T-helper 1 cell treated with Interleukin-12 subunit alpha and Interleukin-12 subunit beta and Interleukin-4 antibody, amounts not matched to agents 30 μg/mL and 1 μg/mL, for 36 hours (primary cell): ENCODE measurements around the gene DOCK2.
"Not testable (repeated sequence)": the region's sequence is repeated elsewhere in the genome, so short reads cannot be mapped to it uniquely, and the experiment has no call there.

Experiments used
- H3K27ac Mint-ChIP-seq: one replicate; pipeline ENCODE4 v1.8.0; 2021; ENCODE audit warnings: mild to moderate bottlenecking, mixed read lengths
- H3K27me3 Mint-ChIP-seq: one replicate; pipeline ENCODE4 v1.8.0; 2021; ENCODE audit warnings: low read depth, mixed read lengths
- H3K36me3 Mint-ChIP-seq: one replicate; pipeline ENCODE4 v1.8.0; 2021; ENCODE audit warnings: low read depth, mixed read lengths
- H3K4me1 Mint-ChIP-seq: one replicate; pipeline ENCODE4 v1.8.0; 2021; ENCODE audit warnings: low read depth, mixed read lengths
- H3K4me3 Mint-ChIP-seq: one replicate; pipeline ENCODE4 v1.8.0; 2021; ENCODE audit warnings: mild to moderate bottlenecking, moderate library complexity, mixed read lengths
- H3K9me3 Mint-ChIP-seq: one replicate; pipeline ENCODE4 v1.8.0; 2021; ENCODE audit warnings: mixed read lengths

Gene DOCK2

DNA sequence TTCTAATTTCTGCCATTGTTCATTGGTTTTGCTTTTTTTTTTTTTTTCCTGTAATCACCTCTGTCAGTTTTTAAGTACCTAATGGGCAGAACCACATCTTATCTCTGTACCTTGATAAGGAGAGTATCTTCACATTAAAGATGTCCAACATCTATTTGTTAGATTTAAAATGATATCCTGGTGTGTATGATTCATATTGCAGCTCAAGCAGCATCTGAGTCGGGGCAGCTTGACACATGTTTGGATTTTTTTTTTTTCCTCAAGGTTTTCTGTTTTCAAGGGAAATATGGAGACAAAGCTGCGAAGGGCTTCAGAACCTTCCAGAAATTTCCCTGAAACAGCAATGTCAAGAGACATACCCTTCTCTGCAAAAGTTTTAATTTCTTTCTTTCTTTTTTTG is 164.7 kb downstream of the DOCK2 start:
- H3K4me1 Mint-ChIP-seq, result peaks cover 39% of the 10 kb centered on the region
- no peaks in the 10 kb centered on the region for H3K27me3 Mint-ChIP-seq
- no peak overlapping the region for H3K4me3 Mint-ChIP-seq
- H3K36me3 Mint-ChIP-seq, result peaks cover 65% of the 10 kb centered on the region
- no peak overlapping the region for H3K27ac Mint-ChIP-seq
- H3K9me3 Mint-ChIP-seq, result no peaks in the 10 kb centered on the region

DNA sequence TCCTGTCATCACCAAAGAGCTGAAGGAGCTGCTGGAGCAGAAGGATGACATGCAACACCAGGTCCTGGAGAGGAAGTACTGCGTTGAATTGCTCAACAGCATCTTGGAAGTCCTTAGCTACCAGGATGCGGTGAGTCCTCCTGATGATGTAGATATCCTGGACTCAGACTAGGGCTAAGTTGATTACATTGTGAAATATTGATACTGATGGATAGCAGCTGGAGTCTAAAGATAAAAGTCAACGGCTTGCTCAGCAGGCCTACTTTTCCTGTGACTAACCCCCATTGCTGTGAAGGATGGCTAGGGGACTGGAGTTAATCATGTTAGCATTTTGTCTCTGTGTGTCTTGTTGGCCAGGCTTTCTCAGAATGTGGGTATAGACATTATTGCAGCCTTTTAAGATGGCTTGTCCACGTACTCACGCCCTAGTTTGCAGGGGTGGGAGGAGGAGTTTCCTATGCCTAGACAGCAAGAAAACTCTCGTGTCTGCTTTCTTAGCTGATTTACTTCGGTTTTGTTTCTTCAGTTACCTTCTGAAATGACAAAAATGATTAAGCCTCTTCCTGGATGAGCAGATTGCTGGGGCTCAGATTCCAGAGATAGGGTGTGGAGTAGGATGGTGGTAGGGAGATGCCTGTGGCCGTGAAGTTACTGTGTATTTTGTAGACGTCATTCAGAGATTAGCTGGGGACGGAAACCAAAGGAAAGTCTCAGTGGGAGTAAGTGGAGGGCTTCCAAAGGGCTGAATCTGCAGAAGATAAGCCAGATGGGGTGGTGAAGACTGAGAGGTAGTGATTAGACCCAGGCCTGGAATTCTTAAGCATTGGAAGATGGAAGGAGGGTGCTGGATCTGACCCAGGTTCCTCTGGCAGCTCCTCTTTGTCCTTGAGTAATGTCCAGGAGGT is 166.3 kb downstream of the DOCK2 start:
- Mint-ChIP-seq H3K4me3 (no peak overlapping the region), H3K4me1 (peaks cover 37% of the 10 kb centered on the region), H3K9me3 (no peaks in the 10 kb centered on the region), H3K27ac (no peak overlapping the region), H3K36me3 (peaks cover 59% of the 10 kb centered on the region), H3K27me3 (no peaks in the 10 kb centered on the region)

DNA sequence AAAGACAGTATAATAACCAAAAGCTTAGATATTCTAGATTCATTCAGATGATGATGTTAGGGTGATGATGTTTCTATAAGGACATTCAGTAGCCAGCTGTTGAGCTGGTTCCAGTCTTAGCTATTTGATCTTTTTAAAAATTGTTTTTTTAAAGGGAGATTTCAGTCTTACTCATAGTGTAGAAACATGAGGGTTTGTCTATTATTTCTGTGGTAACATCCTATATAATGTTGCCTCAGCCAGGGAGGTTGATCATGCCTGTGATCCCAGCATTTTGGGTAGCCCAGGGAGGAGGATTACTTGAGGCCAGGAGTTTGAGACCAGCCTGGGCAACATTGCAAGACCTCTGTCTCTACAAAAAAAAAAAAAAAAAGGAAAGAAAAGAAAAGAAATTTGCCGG is 167.8 kb downstream of the DOCK2 start:
- Mint-ChIP-seq H3K4me1 (peaks cover 39% of the 10 kb centered on the region), H3K36me3 (peaks cover 48% of the 10 kb centered on the region), H3K4me3 (peak overlapping the region; percentile 43)

DNA sequence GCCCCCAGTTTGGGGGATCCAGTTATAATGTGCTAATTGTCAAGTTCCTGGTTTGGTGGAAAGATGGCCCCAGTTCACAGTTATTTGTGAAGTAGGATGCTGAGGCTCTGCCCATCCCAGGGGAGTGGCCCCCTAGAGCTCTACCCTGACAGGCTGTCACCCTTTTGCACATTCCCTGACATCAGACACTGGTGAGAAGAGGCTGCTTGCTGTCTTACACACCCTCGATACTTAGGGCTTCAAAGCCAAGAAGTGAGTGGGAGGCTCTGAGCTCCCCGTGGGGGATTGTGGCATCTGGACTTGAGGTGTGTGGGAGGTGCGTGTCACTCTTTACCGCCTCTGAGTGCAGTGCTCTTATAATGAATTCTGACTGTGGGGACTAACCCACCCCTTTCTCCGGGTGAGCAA is 168.5 kb downstream of the DOCK2 start:
- Mint-ChIP-seq H3K4me3 (peak overlapping the region; percentile 3), H3K36me3 (peaks cover 46% of the 10 kb centered on the region), H3K4me1 (peaks cover 36% of the 10 kb centered on the region), H3K27ac (peak overlapping the region; percentile 88), H3K9me3 (no peaks in the 10 kb centered on the region), H3K27me3 (no peaks in the 10 kb centered on the region)

More for the DNA sequence above, 167.8 kb downstream of the DOCK2 start:
- Mint-ChIP-seq H3K27ac (peak overlapping the region; percentile 88), H3K27me3 (no peaks in the 10 kb centered on the region), H3K9me3 (no peaks in the 10 kb centered on the region)

DNA sequence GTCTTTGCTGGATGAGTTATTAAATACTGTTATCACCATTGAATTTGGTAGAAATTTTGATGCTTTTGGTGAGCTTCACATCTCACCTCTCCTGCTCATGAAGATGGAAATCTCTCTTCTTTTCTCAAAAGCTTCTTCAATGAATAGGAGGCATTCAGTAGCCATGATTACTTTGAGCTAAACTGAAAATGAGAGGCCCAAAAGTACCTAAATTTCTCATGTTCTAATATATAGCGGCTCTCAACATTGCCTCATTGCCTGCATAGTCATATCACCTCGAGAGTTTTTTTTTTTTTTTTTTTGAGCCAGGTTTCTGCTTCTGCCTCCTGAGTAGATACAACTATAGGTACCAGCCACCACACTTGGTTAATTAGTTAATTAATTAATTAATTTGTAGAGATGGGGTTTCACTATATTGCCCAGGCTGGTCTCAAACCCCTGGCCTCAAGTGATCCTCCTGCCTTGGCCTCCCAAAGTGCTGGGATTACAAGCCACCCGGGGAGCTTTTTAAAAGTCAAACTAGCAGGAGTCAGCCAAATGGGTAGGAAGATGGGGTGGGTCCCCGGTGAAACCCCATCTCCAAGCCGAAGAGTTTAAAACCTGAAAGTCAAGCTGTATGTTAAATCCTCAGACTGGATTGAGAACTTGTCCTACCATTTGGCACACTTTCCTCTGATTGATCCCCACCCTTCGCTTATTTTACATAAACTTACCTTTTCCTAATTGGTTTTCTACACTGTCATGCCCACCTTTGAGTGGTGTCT is 169.0 kb downstream of the DOCK2 start:
- no peaks in the 10 kb centered on the region for H3K27me3 Mint-ChIP-seq
- peak overlapping the region; percentile 88 for H3K27ac Mint-ChIP-seq
- no peaks in the 10 kb centered on the region for H3K9me3 Mint-ChIP-seq
- peak overlapping the region; percentile 3 for H3K4me3 Mint-ChIP-seq
- peaks cover 35% of the 10 kb centered on the region for H3K4me1 Mint-ChIP-seq
- peaks cover 47% of the 10 kb centered on the region for H3K36me3 Mint-ChIP-seq

DNA sequence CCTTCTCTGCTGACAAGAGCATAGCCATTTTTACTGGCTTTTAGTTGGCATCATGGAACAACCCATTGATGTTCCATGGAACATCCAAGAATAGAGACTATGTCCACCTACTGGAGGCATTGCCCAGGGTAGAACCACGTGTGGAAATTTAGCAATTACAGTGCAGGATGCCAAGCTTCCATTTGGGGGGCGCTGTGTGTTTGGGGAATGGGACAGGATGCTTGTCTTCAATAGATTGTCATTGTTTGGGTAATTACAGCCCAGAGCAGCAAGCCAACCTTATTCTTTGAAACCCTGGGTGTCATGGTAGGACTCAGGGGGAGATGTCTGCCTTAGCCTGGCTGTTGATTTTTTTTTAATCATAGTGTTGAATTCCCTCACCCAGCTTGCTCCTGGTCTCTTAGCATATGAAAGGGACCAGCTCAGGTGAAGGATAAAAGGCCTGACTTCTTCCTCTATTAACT is 171.1 kb downstream of the DOCK2 start:
- no peaks in the 10 kb centered on the region for H3K9me3 Mint-ChIP-seq
- no peak overlapping the region for H3K27ac Mint-ChIP-seq
- peaks cover 30% of the 10 kb centered on the region for H3K4me1 Mint-ChIP-seq
- H3K36me3 Mint-ChIP-seq, result peaks cover 45% of the 10 kb centered on the region
- H3K4me3 Mint-ChIP-seq, result no peak overlapping the region
- H3K27me3 Mint-ChIP-seq, result no peaks in the 10 kb centered on the region

DNA sequence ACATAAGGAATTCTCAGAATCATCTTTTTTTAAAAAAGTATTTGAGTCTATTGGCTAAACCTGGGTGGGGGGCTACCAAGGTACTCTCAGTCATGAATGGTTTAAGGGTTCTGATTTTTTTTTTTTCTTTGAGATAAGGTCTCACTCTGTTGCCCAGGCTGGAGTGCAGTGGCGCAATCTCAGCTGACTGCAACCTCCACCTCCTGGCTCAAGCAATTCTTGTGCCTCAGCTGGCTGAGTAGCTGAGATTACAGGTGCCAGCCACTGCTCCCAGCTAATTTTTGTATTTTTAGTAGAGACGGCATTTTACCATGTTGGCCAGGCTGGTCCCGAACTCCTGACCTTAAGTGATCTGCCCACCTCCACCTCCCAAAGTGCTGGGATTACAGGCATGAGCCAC is 171.8 kb downstream of the DOCK2 start:
- not testable (repeated sequence) for H3K4me3 Mint-ChIP-seq, H3K27me3 Mint-ChIP-seq, H3K9me3 Mint-ChIP-seq, H3K27ac Mint-ChIP-seq
- Mint-ChIP-seq H3K4me1 (peaks cover 23% of the 10 kb centered on the region), H3K36me3 (peaks cover 45% of the 10 kb centered on the region)

DNA sequence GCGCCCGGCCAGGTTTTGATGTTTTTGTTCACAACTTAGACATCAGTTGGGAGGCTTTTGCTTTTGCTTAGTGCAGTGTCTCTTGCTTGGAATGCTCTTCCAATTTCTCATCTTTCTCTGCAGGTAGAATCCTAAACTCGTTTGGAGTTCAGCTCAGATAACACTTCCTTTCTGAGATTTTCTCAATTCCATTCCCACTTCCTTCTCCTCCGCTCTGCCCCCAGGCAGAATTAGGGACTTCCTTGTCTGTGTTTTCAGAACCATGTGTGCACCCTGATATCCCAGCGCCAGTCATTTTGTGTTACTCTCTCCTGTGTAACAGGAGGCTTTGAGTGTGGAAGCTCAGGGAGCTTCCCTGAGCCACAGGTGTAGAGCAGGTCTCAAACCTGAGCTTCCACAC is 172.2 kb downstream of the DOCK2 start:
- Mint-ChIP-seq H3K27me3 (no peaks in the 10 kb centered on the region), H3K4me3 (no peak overlapping the region), H3K4me1 (peaks cover 21% of the 10 kb centered on the region), H3K27ac (no peak overlapping the region), H3K9me3 (no peaks in the 10 kb centered on the region), H3K36me3 (peaks cover 45% of the 10 kb centered on the region)

DNA sequence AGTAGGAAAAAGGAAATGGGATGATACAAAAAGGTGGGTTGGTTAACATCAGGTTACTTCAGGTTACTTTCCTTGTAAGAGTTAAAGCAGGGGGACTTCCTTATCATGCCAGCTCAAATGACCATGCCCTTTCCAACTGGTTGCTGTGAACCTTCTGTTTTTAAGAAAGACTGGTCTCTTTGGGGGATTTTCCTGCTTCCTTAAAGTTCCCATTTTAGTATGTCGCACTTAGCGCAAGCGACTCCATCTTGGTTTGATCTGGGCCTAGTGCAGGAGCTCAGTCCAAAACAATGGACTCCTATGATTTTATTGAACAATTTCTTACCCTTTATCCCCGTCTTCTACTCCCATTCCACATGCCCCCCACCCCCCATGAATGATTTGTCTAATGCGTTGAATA is 173.4 kb downstream of the DOCK2 start:
- H3K27me3 Mint-ChIP-seq, result no peaks in the 10 kb centered on the region
- H3K4me1 Mint-ChIP-seq, result peaks cover 9% of the 10 kb centered on the region
- H3K4me3 Mint-ChIP-seq, result no peak overlapping the region
- no peak overlapping the region for H3K27ac Mint-ChIP-seq
- no peaks in the 10 kb centered on the region for H3K9me3 Mint-ChIP-seq
- peaks cover 36% of the 10 kb centered on the region for H3K36me3 Mint-ChIP-seq

DNA sequence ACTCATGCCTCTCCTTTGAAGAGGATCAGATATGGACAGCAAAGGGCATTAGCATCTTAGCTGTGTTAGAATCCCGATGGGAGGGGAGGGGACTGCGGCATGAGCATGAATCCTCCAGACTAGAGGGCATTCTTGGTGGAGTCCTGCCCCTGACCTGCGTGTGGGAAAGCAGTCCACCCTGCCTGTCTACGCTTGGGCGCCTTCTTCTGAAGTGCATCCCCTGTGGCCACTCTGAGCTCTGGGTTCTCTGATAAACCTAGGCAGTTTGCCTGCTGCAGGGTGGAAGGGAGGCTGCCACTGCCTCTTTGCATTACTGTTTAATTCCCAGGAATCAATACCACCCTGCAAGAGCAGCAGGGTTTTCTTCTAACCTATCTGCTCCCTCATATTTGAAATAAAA is 173.9 kb downstream of the DOCK2 start:
- no peak overlapping the region for H3K4me3 Mint-ChIP-seq
- no peaks in the 10 kb centered on the region for H3K9me3 Mint-ChIP-seq
- H3K27me3 Mint-ChIP-seq, result no peaks in the 10 kb centered on the region
- H3K36me3 Mint-ChIP-seq, result peaks cover 32% of the 10 kb centered on the region
- H3K27ac Mint-ChIP-seq, result no peak overlapping the region
- H3K4me1 Mint-ChIP-seq, result peaks cover 5% of the 10 kb centered on the region

DNA sequence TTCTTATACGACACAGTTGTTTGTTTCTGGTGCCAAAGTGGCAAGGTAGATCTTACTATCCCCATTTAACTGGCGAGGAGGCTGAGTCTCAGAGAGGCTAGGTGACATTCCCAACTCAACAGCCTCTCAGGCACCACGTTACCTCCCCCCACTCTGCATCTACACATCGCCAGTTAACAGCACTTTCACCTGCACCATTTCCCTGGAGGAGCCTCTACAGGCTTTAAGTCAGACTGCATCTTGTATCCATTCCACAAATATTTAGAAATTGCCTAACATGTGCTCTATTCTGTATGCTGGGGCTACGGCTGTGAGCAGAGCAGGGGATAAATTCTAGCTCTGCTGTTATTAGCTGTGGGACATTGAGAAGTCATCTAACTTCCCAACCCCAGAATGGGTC is 174.6 kb downstream of the DOCK2 start:
- Mint-ChIP-seq H3K9me3 (no peaks in the 10 kb centered on the region), H3K4me1 (peaks cover 7% of the 10 kb centered on the region), H3K27ac (no peak overlapping the region), H3K27me3 (no peaks in the 10 kb centered on the region), H3K4me3 (no peak overlapping the region), H3K36me3 (peaks cover 31% of the 10 kb centered on the region)

DNA sequence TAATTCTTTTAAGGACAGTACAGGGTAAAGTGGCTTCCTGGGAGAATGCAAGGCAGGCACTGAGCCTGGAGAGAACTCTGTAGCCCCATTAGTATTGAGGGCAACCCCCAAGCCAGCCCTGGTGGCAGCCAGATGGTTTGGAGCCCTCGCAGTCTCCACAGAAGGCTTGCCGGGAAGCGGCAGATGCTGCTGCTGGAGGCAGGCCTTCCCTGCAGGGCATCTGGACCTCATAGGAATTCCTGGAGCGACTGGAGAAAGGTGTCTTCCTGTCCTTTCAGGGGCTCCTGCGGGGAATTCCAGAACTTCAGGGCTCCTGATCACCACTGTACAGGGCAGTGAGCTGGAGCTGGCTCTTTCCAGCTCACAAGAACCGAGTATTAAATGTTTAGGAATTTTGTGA is 175.7 kb downstream of the DOCK2 start:
- Mint-ChIP-seq H3K4me3 (no peak overlapping the region), H3K36me3 (peaks cover 42% of the 10 kb centered on the region), H3K4me1 (peaks cover 7% of the 10 kb centered on the region), H3K27ac (no peak overlapping the region), H3K9me3 (no peaks in the 10 kb centered on the region), H3K27me3 (no peaks in the 10 kb centered on the region)

DNA sequence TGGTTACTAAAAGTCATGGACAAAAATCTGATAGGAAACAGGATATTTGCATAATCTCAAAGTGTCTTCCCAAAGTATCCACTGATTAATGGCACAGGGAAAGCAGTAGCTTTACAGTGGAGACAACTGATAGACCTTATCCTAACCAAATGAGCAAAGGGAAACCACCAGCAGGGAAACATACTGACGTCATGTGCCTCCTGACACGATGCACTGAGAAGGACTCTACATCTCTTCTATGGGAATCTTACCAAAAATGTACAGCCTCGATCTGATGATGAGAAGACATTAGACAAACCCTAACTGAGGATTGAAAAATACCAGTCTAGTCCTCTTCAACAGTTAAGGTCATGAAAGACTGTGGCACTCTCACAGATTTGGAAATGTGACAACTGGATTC is 177.0 kb downstream of the DOCK2 start:
- peaks cover 7% of the 10 kb centered on the region for H3K4me1 Mint-ChIP-seq
- no peak overlapping the region for H3K27ac Mint-ChIP-seq
- peaks cover 52% of the 10 kb centered on the region for H3K36me3 Mint-ChIP-seq
- H3K27me3 Mint-ChIP-seq, result no peaks in the 10 kb centered on the region
- H3K9me3 Mint-ChIP-seq, result no peaks in the 10 kb centered on the region
- H3K4me3 Mint-ChIP-seq, result no peak overlapping the region

DNA sequence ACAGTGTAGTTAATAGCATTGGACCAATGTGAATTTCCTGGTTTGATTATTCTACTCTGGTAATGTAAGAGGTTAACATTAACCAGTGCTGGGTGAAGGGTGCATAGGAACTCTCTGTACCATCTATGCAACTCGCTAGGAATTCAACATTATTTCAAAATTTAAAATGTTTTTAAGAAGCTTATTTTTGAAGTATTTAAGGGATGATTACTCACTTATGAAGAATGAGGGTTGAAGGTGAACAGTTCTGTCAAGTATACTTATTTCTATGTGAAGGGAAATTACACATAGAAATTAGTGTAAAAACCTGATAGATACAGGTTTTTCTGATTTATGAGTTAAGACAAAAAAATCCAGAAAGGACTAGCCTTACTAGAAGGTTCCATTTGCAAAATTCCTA is 177.4 kb downstream of the DOCK2 start:
- H3K9me3 Mint-ChIP-seq, result no peaks in the 10 kb centered on the region
- no peaks in the 10 kb centered on the region for H3K27me3 Mint-ChIP-seq
- no peak overlapping the region for H3K4me3 Mint-ChIP-seq
- no peak overlapping the region for H3K27ac Mint-ChIP-seq
- peaks cover 4% of the 10 kb centered on the region for H3K4me1 Mint-ChIP-seq
- peaks cover 57% of the 10 kb centered on the region for H3K36me3 Mint-ChIP-seq

DNA sequence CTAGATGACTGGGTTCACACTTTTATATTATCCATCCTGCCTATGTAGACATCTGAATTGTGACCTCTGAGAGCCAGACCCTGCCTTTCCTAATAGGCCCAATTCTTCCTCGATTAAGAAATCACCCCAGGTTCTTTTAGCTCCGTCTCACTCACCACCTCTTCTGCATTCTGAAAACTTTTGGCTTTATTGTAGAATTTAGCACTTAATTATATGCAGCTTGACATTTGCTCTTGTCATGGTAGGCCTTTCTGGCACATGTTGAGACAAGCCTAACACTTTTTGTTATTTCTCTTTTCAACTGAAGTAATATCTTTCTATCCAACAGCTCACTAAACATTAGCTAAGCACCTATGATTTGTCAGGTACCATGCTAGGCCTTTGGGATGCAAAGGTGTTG is 180.0 kb downstream of the DOCK2 start:
- Mint-ChIP-seq H3K27ac (no peak overlapping the region), H3K36me3 (peaks cover 66% of the 10 kb centered on the region), H3K9me3 (no peaks in the 10 kb centered on the region), H3K4me1 (peaks cover 3% of the 10 kb centered on the region), H3K27me3 (no peaks in the 10 kb centered on the region), H3K4me3 (no peak overlapping the region)
